ENCODE results near the gene BET1L.
"Not testable (repeated sequence)": the region's sequence is repeated elsewhere in the genome, so short reads cannot be mapped to it uniquely, and the experiment has no call there.

The BET1L gene

DNA sequence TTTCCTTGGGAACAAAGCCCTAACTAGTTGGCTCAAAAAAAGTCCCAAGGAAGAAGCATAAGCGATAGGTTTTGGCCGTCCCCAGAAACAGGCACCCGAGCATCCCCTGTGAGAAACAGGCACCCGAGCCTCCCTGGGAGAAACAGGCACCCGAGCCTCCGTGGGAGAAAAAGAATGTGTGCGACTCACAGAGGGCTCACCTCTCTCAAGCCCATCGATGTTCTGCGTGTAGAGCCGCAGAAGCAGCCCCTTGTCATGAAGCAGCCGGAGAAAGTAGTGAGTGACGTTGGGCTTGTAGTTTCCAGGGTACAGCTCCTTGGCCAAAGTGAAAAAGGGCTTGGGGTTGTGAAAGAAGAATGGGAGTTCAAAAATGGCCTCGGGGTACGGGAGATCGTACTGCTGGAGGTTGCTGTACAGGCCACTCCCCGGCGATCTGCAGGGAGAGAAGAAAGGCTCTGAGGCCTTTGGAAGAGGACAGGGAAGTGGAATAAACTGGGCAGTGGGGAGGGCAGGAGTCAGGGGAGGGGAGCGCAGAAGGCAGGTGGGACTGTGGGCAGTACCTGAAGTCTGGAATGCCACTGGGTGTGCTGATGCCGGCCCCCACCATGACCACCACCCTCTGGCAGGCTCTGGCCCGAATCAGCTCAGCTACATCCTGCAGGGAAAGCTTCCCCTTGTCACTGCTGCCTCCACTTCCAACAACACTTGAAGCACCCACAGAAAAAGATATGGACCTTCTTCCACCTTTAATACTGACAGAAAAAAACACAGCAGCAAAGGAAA lies 25.8 kb upstream of the BET1L start:
- H3K4me2 ChIP-seq = no peak overlapping the region
- no peaks in the 10 kb centered on the region for H3K9me3 ChIP-seq
- peaks cover 26% of the 10 kb centered on the region for H3K4me1 ChIP-seq
- H3K27ac ChIP-seq = no peak overlapping the region
- no peak overlapping the region for H3K9ac ChIP-seq
- TF ChIP-seq Cebpa-rat (IDR thresholded peaks at IDR 0.05) = no peak
- no peaks in the 10 kb centered on the region for H3K27me3 ChIP-seq
- H3K4me3 ChIP-seq = no peak overlapping the region
- peaks cover 17% of the 10 kb centered on the region; the same call in 1 of the 2 replicates for H3K36me3 ChIP-seq
- peaks cover 10% of the 10 kb centered on the region; the same call in 1 of the 2 replicates for H4K20me1 ChIP-seq

- Histone ChIP-seq H4K20me1 (no peaks in the 10 kb centered on the region), H3K27ac (no peak overlapping the region), H3K9me3 (no peaks in the 10 kb centered on the region), H3K4me3 (no peak overlapping the region), H3K36me3 (peaks cover 17% of the 10 kb centered on the region; the same call in 1 of the 2 replicates), H3K4me2 (no peak overlapping the region), H3K9ac (no peak overlapping the region), H3K4me1 (peaks cover 31% of the 10 kb centered on the region), H3K27me3 (no peaks in the 10 kb centered on the region)
- TF ChIP-seq Cebpa-rat (IDR thresholded peaks at IDR 0.05) = no peak
Measured at GRCh38 chr11:230431-230830, 23.2 kb upstream of the BET1L start.

- H3K4me2 ChIP-seq = no peak overlapping the region
- no peaks in the 10 kb centered on the region for H4K20me1 ChIP-seq
- H3K36me3 ChIP-seq = peaks cover 19% of the 10 kb centered on the region; the same call in 1 of the 2 replicates
- H3K9ac ChIP-seq = no peak overlapping the region
- no peak overlapping the region for H3K4me3 ChIP-seq
- H3K27ac ChIP-seq = no peak overlapping the region
- TF ChIP-seq Cebpa-rat (IDR thresholded peaks at IDR 0.05) = no peak
- H3K27me3 ChIP-seq = no peaks in the 10 kb centered on the region
- H3K9me3 ChIP-seq = no peaks in the 10 kb centered on the region
- H3K4me1 ChIP-seq = peaks cover 46% of the 10 kb centered on the region
Measured at GRCh38 chr11:227824-228379, 20.7 kb upstream of the BET1L start.

GRCh38 chr11:225734-226453 lies 18.7 kb upstream of the BET1L start:
- Histone ChIP-seq H3K4me1 (peaks cover 53% of the 10 kb centered on the region), H3K4me2 (peak overlapping the region; percentile 72), H3K36me3 (peaks cover 30% of the 10 kb centered on the region), H4K20me1 (no peaks in the 10 kb centered on the region), H3K9ac (peak overlapping the region; percentile 44), H3K9me3 (no peaks in the 10 kb centered on the region), H3K27ac (peak overlapping the region; percentile 82), H3K27me3 (no peaks in the 10 kb centered on the region), H3K4me3 (peak overlapping the region; percentile 17; the same call in 1 of the 2 replicates)
- TF ChIP-seq Cebpa-rat (IDR thresholded peaks at IDR 0.05) = no peak

DNA sequence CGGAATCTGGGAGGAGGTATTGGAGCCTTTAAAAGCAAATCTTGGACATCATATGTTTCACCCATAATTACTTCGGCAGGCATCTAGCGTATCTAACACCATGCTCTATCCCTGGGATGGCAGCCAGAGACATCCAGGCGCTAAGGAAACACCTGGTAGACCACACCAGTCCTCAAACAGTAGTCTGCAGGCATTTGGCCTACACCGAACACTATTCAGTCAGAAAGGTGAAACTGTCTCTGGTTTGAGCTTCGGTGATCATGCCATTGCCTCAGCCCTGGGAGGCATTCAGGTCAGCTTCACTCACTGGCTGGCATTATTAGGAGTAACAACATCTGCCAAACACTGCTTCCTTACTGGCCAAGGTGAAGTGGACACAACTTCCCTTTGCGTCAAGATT lies 17.2 kb upstream of the BET1L start:
- Histone ChIP-seq H3K27ac (peak overlapping the region; percentile 82), H3K36me3 (peaks cover 19% of the 10 kb centered on the region), H3K4me3 (peak overlapping the region; percentile 48), H3K27me3 (no peaks in the 10 kb centered on the region), H3K9ac (peak overlapping the region; percentile 42), H4K20me1 (no peaks in the 10 kb centered on the region), H3K9me3 (no peaks in the 10 kb centered on the region), H3K4me1 (peaks cover 48% of the 10 kb centered on the region), H3K4me2 (peak overlapping the region; percentile 72)
- no peak for TF ChIP-seq Cebpa-rat (IDR thresholded peaks at IDR 0.05)

- TF ChIP-seq Cebpa-rat (IDR thresholded peaks at IDR 0.05) = no peak
- no peaks in the 10 kb centered on the region for H3K27me3 ChIP-seq
- H3K36me3 ChIP-seq = peaks cover 19% of the 10 kb centered on the region
- H4K20me1 ChIP-seq = no peaks in the 10 kb centered on the region
- peak overlapping the region; percentile 48 for H3K4me3 ChIP-seq
- peak overlapping the region; percentile 42 for H3K9ac ChIP-seq
- H3K9me3 ChIP-seq = no peaks in the 10 kb centered on the region
- peak overlapping the region; percentile 82 for H3K27ac ChIP-seq
- H3K4me2 ChIP-seq = peak overlapping the region; percentile 72
- peaks cover 48% of the 10 kb centered on the region for H3K4me1 ChIP-seq
Measured at GRCh38 chr11:223884-224283, 16.7 kb upstream of the BET1L start.

DNA sequence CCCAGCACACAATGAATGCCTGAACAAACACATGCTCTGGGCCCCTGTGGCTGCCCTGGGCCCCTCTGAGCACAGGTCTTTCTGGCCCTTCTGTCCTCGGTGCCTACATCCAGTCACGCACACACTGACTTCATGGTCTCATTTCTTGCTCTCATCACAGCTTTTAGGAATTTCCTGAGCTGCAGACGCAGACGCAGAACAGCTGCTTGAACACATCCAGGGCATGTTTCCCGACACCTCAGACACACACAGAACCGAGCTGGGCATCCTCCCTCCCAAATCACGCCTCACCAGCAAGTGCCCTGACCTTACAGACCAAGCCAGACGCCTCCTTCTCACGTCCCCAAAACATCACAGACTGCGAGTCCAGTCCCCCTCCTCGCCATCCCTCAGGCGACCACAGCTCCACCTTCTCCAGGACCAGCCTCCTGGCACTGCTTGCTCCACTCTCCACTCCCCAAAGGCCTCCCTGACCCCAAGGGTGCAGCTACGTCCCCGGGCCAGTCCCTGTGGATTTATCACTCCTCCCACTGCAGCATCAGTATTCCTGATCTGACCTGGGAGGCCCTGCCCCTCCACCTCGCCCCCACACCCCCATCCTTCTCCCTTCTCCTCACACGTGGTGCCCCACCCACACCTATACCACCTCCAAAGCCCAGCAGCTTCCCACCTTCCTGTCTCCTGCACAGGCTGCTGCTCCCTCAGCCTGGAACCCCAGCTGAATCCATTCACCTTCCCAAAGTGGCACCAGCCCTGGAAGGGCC lies 16.0 kb upstream of the BET1L start:
- Histone ChIP-seq H3K9ac (peak overlapping the region; percentile 7; the same call in 1 of the 2 replicates), H3K9me3 (no peaks in the 10 kb centered on the region), H4K20me1 (no peaks in the 10 kb centered on the region), H3K4me3 (no peak overlapping the region), H3K27me3 (no peaks in the 10 kb centered on the region), H3K4me1 (peaks cover 48% of the 10 kb centered on the region), H3K27ac (peak overlapping the region; percentile 42), H3K36me3 (peaks cover 23% of the 10 kb centered on the region), H3K4me2 (peak overlapping the region; percentile 72)
- TF ChIP-seq Cebpa-rat (IDR thresholded peaks at IDR 0.05) = no peak

DNA sequence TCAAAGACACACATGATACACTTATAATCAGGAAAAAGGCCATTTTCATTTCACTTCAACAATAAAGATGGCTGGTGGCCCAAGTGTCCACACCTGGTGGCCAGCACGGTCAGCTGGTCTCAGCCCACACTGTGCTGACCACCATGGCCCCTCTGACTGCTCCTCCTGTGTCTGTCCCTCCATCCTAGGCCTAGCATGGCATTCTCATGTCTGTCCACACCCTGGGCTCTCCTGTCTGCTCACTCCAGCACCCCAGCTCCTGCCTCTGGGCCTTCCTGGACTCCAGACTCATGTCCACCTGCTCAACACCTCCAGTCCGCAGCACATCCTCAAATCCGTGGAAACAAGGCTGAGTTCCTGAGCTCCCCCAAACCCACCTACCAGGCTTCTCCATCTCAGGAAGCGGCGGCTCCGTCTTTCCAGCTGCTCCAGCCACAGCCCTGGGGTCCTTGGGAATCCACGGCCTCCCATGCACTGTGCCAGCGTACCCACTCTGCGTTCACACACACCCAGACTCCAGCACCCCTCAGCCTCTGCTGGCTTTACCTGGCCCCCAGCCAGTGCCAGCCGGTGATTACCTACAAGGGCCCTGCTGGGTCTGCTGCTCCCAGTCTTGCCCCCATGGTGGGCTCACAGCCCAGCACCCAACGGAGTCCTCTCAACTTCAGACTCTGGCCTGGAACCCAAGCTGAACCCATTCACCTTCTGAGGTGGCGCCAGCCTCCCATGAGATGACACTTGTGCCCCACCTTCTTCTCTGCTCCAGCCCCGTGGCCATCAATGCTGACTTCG lies 15.0 kb upstream of the BET1L start:
- no peaks in the 10 kb centered on the region for H3K9me3 ChIP-seq
- no peak overlapping the region for H3K4me2 ChIP-seq
- no peaks in the 10 kb centered on the region for H4K20me1 ChIP-seq
- no peaks in the 10 kb centered on the region for H3K27me3 ChIP-seq
- TF ChIP-seq Cebpa-rat (IDR thresholded peaks at IDR 0.05) = no peak
- H3K4me3 ChIP-seq = no peak overlapping the region
- H3K36me3 ChIP-seq = peaks cover 31% of the 10 kb centered on the region
- H3K9ac ChIP-seq = no peak overlapping the region
- peaks cover 48% of the 10 kb centered on the region for H3K4me1 ChIP-seq
- H3K27ac ChIP-seq = peak overlapping the region; percentile 42; the same call in 1 of the 2 replicates

DNA sequence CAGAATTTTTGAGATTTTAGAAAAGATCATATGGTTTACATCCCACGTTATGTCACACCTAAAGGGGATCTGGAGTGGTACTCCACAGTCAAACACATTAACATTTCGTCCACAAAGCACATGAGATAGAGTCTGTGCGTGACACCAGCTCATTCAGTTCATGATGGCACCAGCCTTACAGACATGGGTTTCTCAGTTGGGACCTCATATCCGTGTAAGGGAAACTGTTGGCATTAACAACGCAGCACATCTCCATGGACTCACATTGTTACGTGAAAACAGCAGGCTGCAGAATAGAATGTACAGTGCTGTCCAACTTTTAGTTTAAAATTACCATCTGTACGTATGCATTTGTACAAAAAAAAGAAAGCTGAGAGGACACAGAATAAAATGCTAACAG lies 14.3 kb upstream of the BET1L start:
- H3K36me3 ChIP-seq = peaks cover 34% of the 10 kb centered on the region
- no peaks in the 10 kb centered on the region for H3K27me3 ChIP-seq
- H3K4me3 ChIP-seq = no peak overlapping the region
- H3K9me3 ChIP-seq = no peaks in the 10 kb centered on the region
- peaks cover 43% of the 10 kb centered on the region for H3K4me1 ChIP-seq
- H4K20me1 ChIP-seq = no peaks in the 10 kb centered on the region
- no peak for TF ChIP-seq Cebpa-rat (IDR thresholded peaks at IDR 0.05)
- no peak overlapping the region for H3K4me2 ChIP-seq
- H3K27ac ChIP-seq = no peak overlapping the region
- H3K9ac ChIP-seq = no peak overlapping the region

DNA sequence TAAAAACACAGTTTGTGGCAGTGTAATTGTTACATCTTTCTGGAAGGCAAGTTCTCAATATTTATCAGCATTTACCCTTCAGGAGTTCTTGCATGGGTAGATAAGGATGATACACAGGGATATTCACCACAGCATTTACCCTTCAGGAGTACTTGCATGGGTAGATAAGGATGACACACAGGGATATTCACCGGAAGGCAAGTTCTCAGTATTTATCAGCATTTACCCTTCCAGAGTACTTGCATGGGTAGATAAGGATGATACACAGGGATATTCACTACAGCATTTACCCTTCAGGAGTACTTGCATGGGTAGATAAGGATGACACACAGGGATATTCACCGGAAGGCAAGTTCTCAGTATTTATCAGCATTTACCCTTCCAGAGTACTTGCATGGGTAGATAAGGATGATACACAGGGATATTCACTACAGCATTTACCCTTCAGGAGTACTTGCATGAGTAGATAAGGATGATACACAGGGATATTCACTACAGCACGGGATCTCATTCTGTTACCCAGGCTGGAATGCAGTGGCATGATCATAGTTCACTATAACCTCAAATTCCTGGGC lies 13.5 kb upstream of the BET1L start:
- H3K27ac ChIP-seq, H3K9ac ChIP-seq, H3K9me3 ChIP-seq, H3K27me3 ChIP-seq, H4K20me1 ChIP-seq, H3K4me3 ChIP-seq, H3K4me2 ChIP-seq: not testable (repeated sequence)
- peaks cover 35% of the 10 kb centered on the region for H3K4me1 ChIP-seq
- H3K36me3 ChIP-seq = peaks cover 42% of the 10 kb centered on the region
